ENCODE results near the gene SYTL3. TPM values are rescaled to one million over a fixed set of nuclear protein-coding genes. Genes with fewer than 3 reads are reported as not detected.

Gene SYTL3
- total and polyA plus RNA-seq, 10 donors = 5.9 to 48.3 (median 17.9) TPM

GRCh38 chr6:158777510-158777909, 127.7 kb downstream of the SYTL3 start:
- Histone ChIP-seq H3K4me1 (peaks cover 0 to 18% (median 7%) of the 10 kb centered on the region in 6 donors), H3K36me3 (peaks cover 0 to 100% (median 94%) of the 10 kb centered on the region in 6 donors), H3K9me3 (no peaks in the 10 kb centered on the region), H3K27ac (peak overlapping the region in 1 of 8 donors; percentile 0), H3K4me3 (no peak overlapping the region), H3K27me3 (replicated peaks in 1 of 7) (no peaks in the 10 kb centered on the region)
- DNase-seq = no peak
- 96 to 100% (median 99%) methylated on average over 3 of the region's 3 CpGs for WGBS, 5 donors
- TF ChIP-seq CTCF (IDR thresholded peaks at IDR 0.05 in 8 of 11, conservative IDR thresholded peaks at IDR 0.05 in 3 of 11) = no peak
- no peak for TF ChIP-seq POLR2A (IDR thresholded peaks at IDR 0.05)
- TF ChIP-seq POLR2AphosphoS5 (IDR thresholded peaks at IDR 0.05) = no peak
- intact Hi-C loops (cut with DNase I; ENCODE audit: low total_unique reads) = no loop called here

- Histone ChIP-seq H3K27ac (peak overlapping the region in 1 of 8 donors; percentile 0), H3K9me3 (no peaks in the 10 kb centered on the region), H3K27me3 (replicated peaks in 1 of 7) (no peaks in the 10 kb centered on the region), H3K4me3 (no peak overlapping the region), H3K36me3 (peaks cover 0 to 100% (median 95%) of the 10 kb centered on the region in 6 donors), H3K4me1 (peaks cover 0 to 13% (median 5%) of the 10 kb centered on the region in 6 donors)
- intact Hi-C loops (cut with DNase I; ENCODE audit: low total_unique reads) = no loop called here
- WGBS, 5 donors = 93 to 99% (median 98%) methylated on average over 6 of the region's 6 CpGs
- TF ChIP-seq CTCF (IDR thresholded peaks at IDR 0.05 in 8 of 11, conservative IDR thresholded peaks at IDR 0.05 in 3 of 11) (no peak), POLR2AphosphoS5 (IDR thresholded peaks at IDR 0.05) (no peak), POLR2A (IDR thresholded peaks at IDR 0.05) (no peak)
- DNase-seq = no peak
Measured at GRCh38 chr6:158778005-158778527, 128.2 kb downstream of the SYTL3 start.

- no peaks in the 10 kb centered on the region for H3K9me3 ChIP-seq
- H3K4me1 ChIP-seq = no peaks in the 10 kb centered on the region
- 91 to 98% (median 98%) methylated on average over 7 of the region's 7 CpGs for WGBS, 5 donors
- no peaks in the 10 kb centered on the region for H3K27me3 ChIP-seq (replicated peaks in 1 of 7)
- peaks cover 8 to 100% (median 97%) of the 10 kb centered on the region in 6 donors for H3K36me3 ChIP-seq
- DNase-seq = no peak
- intact Hi-C loops (cut with DNase I; ENCODE audit: low total_unique reads) = loop anchor here (10.0 kb wide), 2 partner anchors 56 to 194 kb away; no protein-coding TSS in a partner anchor
- H3K27ac ChIP-seq = no peak overlapping the region
- TF ChIP-seq POLR2A (IDR thresholded peaks at IDR 0.05) = no peak
- no peak for TF ChIP-seq CTCF (IDR thresholded peaks at IDR 0.05 in 8 of 11, conservative IDR thresholded peaks at IDR 0.05 in 3 of 11)
- TF ChIP-seq POLR2AphosphoS5 (IDR thresholded peaks at IDR 0.05) = no peak
- no peak overlapping the region for H3K4me3 ChIP-seq
Measured at GRCh38 chr6:158780246-158780884, 130.5 kb downstream of the SYTL3 start.

- Histone ChIP-seq H3K9me3 (no peaks in the 10 kb centered on the region), H3K27ac (peak overlapping the region in 1 of 8 donors; percentile 2), H3K27me3 (replicated peaks in 1 of 7) (no peaks in the 10 kb centered on the region), H3K4me3 (no peak overlapping the region), H3K4me1 (no peaks in the 10 kb centered on the region), H3K36me3 (peaks cover 9 to 100% (median 97%) of the 10 kb centered on the region in 6 donors)
- TF ChIP-seq CTCF (IDR thresholded peaks at IDR 0.05 in 8 of 11, conservative IDR thresholded peaks at IDR 0.05 in 3 of 11) = no peak
- no peak for TF ChIP-seq POLR2AphosphoS5 (IDR thresholded peaks at IDR 0.05)
- no peak for TF ChIP-seq POLR2A (IDR thresholded peaks at IDR 0.05)
- no peak for DNase-seq
- intact Hi-C loops (cut with DNase I; ENCODE audit: low total_unique reads) = loop anchor here (10.0 kb wide), 2 partner anchors 56 to 194 kb away; no protein-coding TSS in a partner anchor
- 77 to 89% (median 82%) methylated on average over 11 of the region's 11 CpGs for WGBS, 5 donors
Measured at GRCh38 chr6:158780988-158781691, 131.3 kb downstream of the SYTL3 start.

Data from spleen (tissue), 11 donors.